AG09319 (cell line): Measurements from ENCODE around the gene RARRES2.

Source experiments
- DNase-seq: peaks from one replicate; pipeline ENCODE4 v3.0.0-alpha.2; 2010; ENCODE audit warnings: low read depth; ENCODE audit errors: extremely low read depth
- CTCF ChIP-seq: IDR thresholded peaks from 2 replicates; pipeline ENCODE4 v1.5.1; 2011; ENCODE audit warnings: low read depth, mild to moderate bottlenecking, inconsistent platforms, low read length, moderate library complexity

The RARRES2 gene

DNA sequence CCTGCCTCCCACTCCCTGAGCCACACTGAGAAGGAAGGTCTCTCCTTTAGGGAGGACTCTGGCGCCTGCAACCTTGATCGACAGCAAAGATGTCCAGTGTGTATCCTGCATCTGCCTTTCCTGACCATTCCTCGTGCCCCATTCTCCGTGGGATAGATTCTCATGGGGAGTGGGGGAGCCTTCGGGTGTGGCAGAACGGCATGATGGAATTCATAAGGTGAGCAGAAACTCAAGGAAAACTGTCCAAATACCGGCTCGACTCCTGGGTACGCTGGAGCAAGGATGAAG is 636 bp upstream of the RARRES2 start:
- no peak for DNase-seq
- TF ChIP-seq CTCF: no peak

- no peak for DNase-seq
- no peak for TF ChIP-seq CTCF
These were observed 560 bp downstream of the RARRES2 start for GRCh38 chr7:150340875-150341262.

DNA sequence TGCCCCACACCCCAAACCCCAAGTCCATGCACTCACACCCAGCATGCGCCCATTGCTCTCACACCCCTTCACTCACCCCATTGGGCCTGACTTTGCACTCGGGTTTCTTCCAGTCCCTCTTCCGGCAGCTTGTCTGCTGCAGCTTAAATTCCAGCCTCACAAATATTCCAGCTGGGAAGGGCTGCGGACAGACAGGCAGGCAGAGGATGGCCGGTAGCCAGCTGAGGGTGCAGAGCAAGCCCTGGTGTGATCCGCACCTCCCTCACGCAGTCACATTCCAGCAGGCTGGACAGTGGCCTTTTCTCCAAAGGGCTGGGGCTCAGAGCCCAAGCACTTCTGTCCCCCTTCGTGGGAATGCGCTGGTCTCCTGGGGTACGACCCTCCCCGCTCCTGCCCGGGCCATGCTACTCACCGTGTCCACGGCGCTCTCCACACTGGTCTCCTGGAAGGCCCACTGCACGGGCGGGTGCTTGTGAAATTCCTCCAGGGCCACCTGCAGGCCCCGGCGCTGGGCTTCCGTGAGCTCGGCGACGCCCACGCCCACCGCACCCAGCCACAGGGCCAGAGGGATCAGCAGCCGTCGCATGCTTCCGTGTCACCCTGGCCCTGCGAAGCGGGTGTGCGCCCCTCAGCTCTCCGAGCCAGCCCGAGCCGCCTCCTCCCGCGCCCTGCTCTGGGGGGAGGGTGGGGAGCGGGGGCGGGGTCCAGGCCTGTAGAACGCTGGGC is 1.2 kb downstream of the RARRES2 start:
- TF ChIP-seq CTCF: no peak

DNA sequence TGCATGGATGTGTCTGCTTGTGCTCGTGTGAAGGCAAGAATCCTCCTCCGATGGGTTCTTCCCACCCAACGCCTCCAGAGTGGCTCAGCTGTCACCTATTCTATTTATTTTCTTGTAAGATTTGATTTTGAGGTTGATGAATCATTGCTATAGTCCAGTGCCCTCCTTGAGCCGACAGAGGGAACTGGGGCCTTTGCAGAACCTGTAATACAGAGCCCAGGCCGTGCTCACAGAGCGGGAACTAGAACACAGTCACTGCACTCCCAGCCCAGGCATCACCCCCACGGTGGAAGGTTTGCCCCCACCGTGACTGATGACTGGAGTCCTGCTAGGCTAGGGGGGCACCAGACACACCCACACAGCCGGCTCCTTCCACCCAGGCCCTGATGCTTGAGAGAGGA is 2.0 kb downstream of the RARRES2 start:
- no peak for TF ChIP-seq CTCF
- no peak for DNase-seq

More for the DNA sequence above, 1.2 kb downstream of the RARRES2 start:
- DNase-seq: peak; percentile 32

- no peak for TF ChIP-seq CTCF
- DNase-seq: no peak
These were observed 3.1 kb downstream of the RARRES2 start for GRCh38 chr7:150338166-150338829.

DNA sequence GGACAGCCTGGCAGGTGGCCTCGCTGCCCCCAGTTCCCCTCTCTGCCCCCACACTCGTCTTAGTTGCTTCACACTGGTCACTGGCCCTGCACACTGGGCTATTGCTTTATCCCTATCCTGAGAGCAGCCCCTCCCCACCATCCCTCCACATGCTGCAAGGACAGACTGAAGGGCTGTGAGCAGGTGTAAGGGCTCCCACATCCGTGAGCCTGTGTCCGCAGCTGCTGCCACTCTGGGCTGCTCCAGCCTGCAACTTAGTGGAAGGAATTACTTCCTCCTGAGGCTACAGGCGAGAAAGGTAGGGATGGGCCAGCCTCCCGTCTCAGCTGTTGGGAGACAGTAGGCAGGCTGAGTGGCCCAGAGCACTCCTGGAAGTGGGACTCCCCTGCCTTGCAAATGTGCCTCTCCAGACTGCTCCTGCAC is 3.8 kb downstream of the RARRES2 start:
- no peak for DNase-seq
- no peak for TF ChIP-seq CTCF

- no peak for TF ChIP-seq CTCF
These were observed 4.2 kb downstream of the RARRES2 start for GRCh38 chr7:150337179-150337578.

More at GRCh38 chr7:150337179-150337578, 4.2 kb downstream of the RARRES2 start:
- no peak for DNase-seq
